Adrenal gland (tissue), 12 donors: ENCODE results near the gene CEBPG. TPM values are rescaled to one million over a fixed set of nuclear protein-coding genes. Genes with fewer than 3 reads are reported as not detected.

Experiments
- DNase-seq, 7 donors: peaks; one replicate each; pipeline ENCODE4 v3.0.0-alpha.2; 2019 to 2020
- H3K27ac ChIP-seq, 5 donors: fragments of 200-600 bp; sonication (generic) in 4 of 5; 1 replicate in 3 of 5; 2 replicates in 2 of 5; pipeline versions ENCODE4 v1.5.1 to v1.8.0; 2016 to 2020; ENCODE audit warnings: mild to moderate bottlenecking in 1 of 5
- H3K27me3 ChIP-seq: fragments of 200-600 bp; 2 replicates; pipeline ENCODE4 v1.8.0; 2021
- H3K36me3 ChIP-seq, 2 donors: fragments of 200-600 bp; replicated peaks in 1 of 2; 1 replicate in 1 of 2; 2 replicates in 1 of 2; pipeline versions ENCODE4 v1.5.1 to v1.8.0; 2018 to 2022
- H3K4me1 ChIP-seq, 2 donors: fragments of 200-600 bp; replicated peaks in 1 of 2; 1 replicate in 1 of 2; 2 replicates in 1 of 2; pipeline versions ENCODE4 v1.5.1 to v1.8.0; 2018 to 2021
- H3K4me3 ChIP-seq, 4 donors: fragments of 200-600 bp; sonication (generic) in 3 of 4; one replicate each; pipeline ENCODE4 v1.5.1; 2016 to 2018
- H3K9me3 ChIP-seq, 3 donors: fragments of 200-600 bp; sonication (generic) in 1 of 3; replicated peaks in 1 of 3; 1 replicate in 2 of 3; 2 replicates in 1 of 3; pipeline versions ENCODE4 v1.5.1 to v1.8.0; 2016 to 2021
- CTCF ChIP-seq, 6 experiments: fragments of 450-650 bp in 4 of 6; fragments of 200-600 bp in 2 of 6; sonication (generic) in 1 of 6; IDR thresholded peaks; 1 replicate in 5 of 6; 2 replicates in 1 of 6; pipeline versions ENCODE4 v1.5.1 to v1.8.0; 2016 to 2021; ENCODE audit warnings: antibody characterized with exemption in 6 of 6, mild to moderate bottlenecking in 2 of 6, moderate library complexity in 1 of 6
- POLR2A ChIP-seq, 2 donors: fragments of 450-650 bp; IDR thresholded peaks; one replicate each; pipeline ENCODE4 v1.6.1; 2017; ENCODE audit warnings: antibody characterized with exemption in 2 of 2, mild to moderate bottlenecking in 2 of 2, moderate library complexity in 1 of 2
- WGBS, 4 donors: extraction: QIAGEN DNeasy Blood & Tissue Kit in 2 of 4; methylation state at CpG; one replicate each; pipeline versions ENCODE4 v1.1.5 to v1.1.7; 2013 to 2017; 5-methylcytosine and 5-hydroxymethylcytosine counted together
- intact Hi-C, 2 donors: fragments of 100-400 bp; cut with DNase I; formaldehyde crosslinking; loops; one replicate each; pipeline versions ENCODE4 v1.14.1 to v1.15.0; 2022 to 2023
- polyA plus RNA-seq, 3 donors: library from polyadenylated mRNA; stranded (reverse); fragments of 200-250 nt in 2 of 3; fragments of 350-450 nt in 1 of 3; fragmentation: Illumina TruSeq in 1 of 3; extraction: RNeasy Lipid Tissue Mini Kit (QIAGEN cat#74804) in 1 of 3; gene quantifications; one replicate each; pipeline ENCODE4 v1.2.3, GENCODE V29; 2013 to 2014
- total RNA-seq, 9 donors: library from RNA; depleted of rRNA in 4 of 9; stranded (reverse); fragments of >200 nt in 4 of 9; fragments of 120-200 nt in 1 of 9; fragmentation: NEBNext Ultra II Directional in 1 of 9; extraction: Animal tissue kit (Norgen Biotek cat#: 25700) in 1 of 9; gene quantifications; one replicate each; pipeline versions ENCODE4 v1.1.0 to v1.2.4, GENCODE V29; 2013 to 2023
- donor health status: healthy with polysubstance abuse.
- donor health status: Bipolar disorder and iron deficiency.
- donor health status: DM: yes; HTN: yes; CAD: no.
- donor health status: DM: no; HTN: no; CAD: no.
- donor health status: DM: no; HTN: no; CAD: no.
- donor health status: DM: yes; HTN: yes; CAD: no.

CEBPG gene
- total and polyA plus RNA-seq, 12 donors, result 8.9 to 21.9 (median 10.7) TPM

- no peak for DNase-seq
- H3K36me3 ChIP-seq, result peaks cover 0 to 13% of the 10 kb centered on the region in 2 donors
- TF ChIP-seq POLR2A (IDR thresholded peaks at IDR 0.05) (no peak), CTCF (IDR thresholded peaks at IDR 0.05) (no peak)
- no peak overlapping the region for H3K4me3 ChIP-seq
- H3K27ac ChIP-seq, result no peak overlapping the region
- H3K4me1 ChIP-seq, result peaks cover 7 to 20% of the 10 kb centered on the region in 2 donors
- 92 to 97% (median 94%) methylated on average over 13 of the region's 13 CpGs for WGBS, 4 donors
- no peaks in the 10 kb centered on the region for H3K27me3 ChIP-seq
- intact Hi-C loops, result no loop called here
- H3K9me3 ChIP-seq, result no peaks in the 10 kb centered on the region
Measured at GRCh38 chr19:33383720-33384292, 10.3 kb downstream of the CEBPG start.

- H3K4me1 ChIP-seq, result peaks cover 7 to 31% of the 10 kb centered on the region in 2 donors
- H3K4me3 ChIP-seq, result no peak overlapping the region
- no peaks in the 10 kb centered on the region for H3K27me3 ChIP-seq
- H3K9me3 ChIP-seq, result no peaks in the 10 kb centered on the region
- 87 to 92% (median 89%) methylated on average over 8 of the region's 8 CpGs for WGBS, 4 donors
- TF ChIP-seq CTCF (IDR thresholded peaks at IDR 0.05), result no peak
- TF ChIP-seq POLR2A (IDR thresholded peaks at IDR 0.05), result no peak
- peaks cover 0 to 13% of the 10 kb centered on the region in 2 donors for H3K36me3 ChIP-seq
- no peak overlapping the region for H3K27ac ChIP-seq
- intact Hi-C loops, result no loop called here
- no peak for DNase-seq
Measured at GRCh38 chr19:33384983-33385382, 11.5 kb downstream of the CEBPG start.

- intact Hi-C loops, result no loop called here
- Histone ChIP-seq H3K4me1 (peaks cover 7 to 36% of the 10 kb centered on the region in 2 donors), H3K27ac (peak overlapping the region in 1 of 5 donors; percentile 0), H3K27me3 (no peaks in the 10 kb centered on the region), H3K4me3 (no peak overlapping the region), H3K36me3 (peaks cover 0 to 13% of the 10 kb centered on the region in 2 donors), H3K9me3 (no peaks in the 10 kb centered on the region)
- no peak for TF ChIP-seq POLR2A (IDR thresholded peaks at IDR 0.05)
- no peak for TF ChIP-seq CTCF (IDR thresholded peaks at IDR 0.05)
- 40 to 71% (median 41%) methylated on average over 1 to 6 of the region's 6 CpGs for WGBS, 4 donors
- peak in 6 of 7 donors; percentile 65 to 78 (median 76) for DNase-seq
Measured at GRCh38 chr19:33385956-33386355, 12.4 kb downstream of the CEBPG start.

- H3K9me3 ChIP-seq, result no peaks in the 10 kb centered on the region
- H3K4me3 ChIP-seq, result no peak overlapping the region
- H3K27me3 ChIP-seq, result no peaks in the 10 kb centered on the region
- WGBS, 4 donors, result 75 to 83% (median 82%) methylated on average over 8 to 15 of the region's 15 CpGs
- H3K4me1 ChIP-seq, result peaks cover 7 to 36% of the 10 kb centered on the region in 2 donors
- intact Hi-C loops, result no loop called here
- no peak for TF ChIP-seq POLR2A (IDR thresholded peaks at IDR 0.05)
- TF ChIP-seq CTCF (IDR thresholded peaks at IDR 0.05), result no peak
- peak in 1 of 7 donors; percentile 29 for DNase-seq
- H3K36me3 ChIP-seq, result peaks cover 0 to 13% of the 10 kb centered on the region in 2 donors
- H3K27ac ChIP-seq, result peak overlapping the region in 1 of 5 donors; percentile 0
Measured at GRCh38 chr19:33386361-33386858, 12.9 kb downstream of the CEBPG start.
